ENCODE data around the gene FANCC.
"Not testable (repeated sequence)": the region's sequence is repeated elsewhere in the genome, so short reads cannot be mapped to it uniquely, and the experiment has no call there.

The FANCC gene

DNA sequence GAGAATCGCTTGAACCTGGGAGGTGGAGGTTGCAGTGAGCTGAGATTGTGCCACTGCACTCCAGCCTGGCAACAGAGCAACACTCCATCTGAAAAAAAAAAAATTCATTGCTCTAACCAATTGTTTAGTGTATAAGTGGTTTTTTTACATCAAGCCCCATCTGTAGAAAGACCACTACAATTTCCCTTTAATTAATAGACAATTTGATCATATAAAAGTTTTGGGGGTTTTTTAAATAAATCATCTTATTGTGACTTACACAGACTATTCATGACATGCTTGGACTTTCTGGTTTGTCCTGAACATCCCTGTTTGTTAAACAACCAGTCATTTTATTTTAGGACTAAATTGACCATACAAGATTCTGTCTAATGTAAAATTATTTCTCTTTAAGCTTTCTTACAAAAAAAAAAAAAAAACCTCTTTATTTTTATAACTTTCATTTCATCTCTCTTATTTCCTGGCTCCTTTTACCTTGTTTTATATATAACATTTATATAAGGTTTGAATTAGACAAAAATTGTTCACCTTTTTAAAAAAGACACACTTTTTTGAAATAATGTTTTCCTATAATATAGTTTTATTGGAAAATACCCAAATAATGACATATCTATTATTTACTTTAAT lies 9.8 kb upstream of the FANCC start:
- no peak for DNase-seq

DNA sequence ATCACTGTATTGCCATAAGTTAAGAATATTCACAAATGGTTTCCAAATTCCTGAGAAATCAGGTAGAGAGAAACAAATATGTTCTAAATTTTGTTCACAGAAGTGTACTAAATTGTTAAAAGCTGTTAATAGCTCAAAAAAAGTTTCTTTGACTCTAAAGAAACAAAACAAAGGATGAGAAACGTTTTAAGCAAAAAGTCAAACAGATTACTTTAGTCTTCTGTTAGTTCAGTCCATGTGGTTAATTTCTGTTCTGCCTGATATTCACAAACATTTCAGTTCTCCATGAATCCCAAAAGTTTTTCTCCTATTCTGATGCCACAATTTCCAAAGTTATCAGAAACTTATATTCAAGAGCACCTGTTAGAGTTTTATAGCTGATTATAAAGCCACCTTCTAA lies 7.7 kb upstream of the FANCC start:
- DNase-seq: no peak

DNA sequence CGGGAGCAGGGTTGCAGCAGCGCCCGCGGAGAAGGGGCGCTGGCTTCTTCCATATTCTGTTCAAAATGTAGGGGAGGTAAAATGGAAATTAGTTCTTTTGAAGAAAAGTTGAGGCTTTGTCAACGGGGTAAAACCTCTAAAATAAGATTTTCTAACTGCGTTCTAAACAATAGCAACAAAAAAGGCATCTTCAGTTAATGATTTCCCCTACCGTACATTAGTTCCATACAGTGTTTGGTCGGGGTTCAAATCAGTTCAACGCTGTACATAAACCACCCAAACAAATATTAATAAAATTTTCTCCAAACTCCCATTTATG lies 343 bp upstream of the FANCC start:
- no peak for DNase-seq

DNA sequence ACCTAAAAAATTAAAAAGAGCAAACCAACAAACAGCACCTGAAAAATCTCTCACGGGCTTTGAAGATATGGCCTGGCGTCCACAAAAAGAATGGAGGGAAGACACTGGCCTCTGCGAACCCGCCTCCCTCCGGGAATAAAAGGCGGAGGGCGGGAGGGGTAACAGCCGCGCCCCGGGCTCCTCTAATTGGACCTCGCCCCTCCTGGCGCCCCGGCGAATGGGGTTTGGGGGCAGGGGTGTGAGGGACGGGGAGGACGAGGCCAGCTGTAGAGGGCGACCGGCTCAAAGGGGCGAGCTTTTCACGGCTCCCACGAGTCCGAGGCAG lies 753 bp downstream of the FANCC start:
- DNase-seq: peak; percentile 65 to 85

DNA sequence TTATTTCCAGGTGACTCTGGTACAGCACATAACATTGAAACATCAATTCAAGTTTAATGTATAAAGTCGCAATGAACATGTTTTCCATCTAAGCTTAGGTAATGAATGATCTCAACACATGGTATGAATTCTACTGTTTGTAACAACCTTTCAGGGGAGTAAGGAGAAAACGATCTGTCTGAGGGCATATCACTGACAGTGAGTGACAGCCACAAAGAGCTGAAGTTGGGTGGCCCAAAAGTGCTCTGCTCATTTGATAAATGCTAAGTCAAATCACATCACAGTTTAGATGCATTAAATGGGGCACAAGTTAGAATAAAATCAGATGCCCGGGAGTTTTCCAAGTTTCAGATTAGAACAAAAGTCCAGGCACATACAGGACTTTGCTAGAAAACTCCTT lies 1.2 kb downstream of the FANCC start:
- DNase-seq: peak in 1 of 2 experiments; percentile 17

DNA sequence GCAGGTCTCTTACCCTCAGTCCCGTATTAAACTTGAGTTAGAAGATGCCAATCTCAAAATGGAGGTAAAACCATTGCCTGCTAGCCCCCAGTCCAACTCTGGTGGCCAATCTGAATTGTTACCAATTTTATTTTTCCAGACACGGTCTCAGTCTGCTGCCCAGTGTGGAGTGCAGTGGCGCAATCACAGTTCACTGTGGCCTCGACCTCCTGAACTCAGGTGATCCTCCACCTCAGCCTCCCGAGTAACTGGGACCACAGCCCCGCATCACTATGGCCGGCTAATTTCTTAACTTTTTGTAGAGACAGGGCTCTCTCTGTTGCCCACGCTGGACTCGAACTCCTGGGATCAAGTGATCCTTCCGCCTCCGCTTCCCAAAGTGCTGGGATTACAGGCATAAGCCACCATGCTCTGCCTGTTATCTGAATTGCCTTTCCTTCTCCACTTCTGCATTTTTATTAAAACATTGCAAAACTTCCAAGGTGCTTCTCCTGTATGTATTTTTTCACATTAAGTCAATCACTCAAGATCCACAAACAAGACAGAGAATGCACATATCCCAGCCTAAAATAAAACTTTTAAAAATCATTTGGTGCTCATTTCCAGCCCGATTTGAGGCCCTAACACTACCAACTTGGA lies 2.3 kb downstream of the FANCC start:
- DNase-seq: no peak

DNA sequence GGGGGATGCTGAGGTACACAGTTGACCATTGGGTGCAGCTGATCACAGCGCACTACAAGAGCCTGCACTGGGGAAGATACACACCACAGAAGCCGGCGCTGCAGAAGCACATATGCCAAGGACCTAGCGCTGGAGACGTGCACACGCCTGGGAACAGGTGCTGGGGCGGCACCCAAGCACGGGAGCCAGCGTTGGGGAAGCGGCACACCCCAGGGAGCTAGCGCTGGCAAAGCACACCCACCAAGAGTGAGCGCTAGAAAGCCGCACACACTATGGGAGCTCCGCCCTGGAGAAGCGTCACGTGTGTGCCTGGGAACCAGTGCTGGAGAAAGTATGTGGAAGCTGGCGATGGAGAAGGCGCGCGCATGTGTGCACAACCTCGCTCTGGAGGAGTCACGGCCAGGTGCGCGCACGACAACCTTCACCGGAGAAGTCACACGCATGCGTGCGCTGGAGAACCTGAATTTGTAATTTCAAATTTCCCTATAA lies 4.5 kb downstream of the FANCC start:
- DNase-seq: peak; percentile 93 to 97

DNA sequence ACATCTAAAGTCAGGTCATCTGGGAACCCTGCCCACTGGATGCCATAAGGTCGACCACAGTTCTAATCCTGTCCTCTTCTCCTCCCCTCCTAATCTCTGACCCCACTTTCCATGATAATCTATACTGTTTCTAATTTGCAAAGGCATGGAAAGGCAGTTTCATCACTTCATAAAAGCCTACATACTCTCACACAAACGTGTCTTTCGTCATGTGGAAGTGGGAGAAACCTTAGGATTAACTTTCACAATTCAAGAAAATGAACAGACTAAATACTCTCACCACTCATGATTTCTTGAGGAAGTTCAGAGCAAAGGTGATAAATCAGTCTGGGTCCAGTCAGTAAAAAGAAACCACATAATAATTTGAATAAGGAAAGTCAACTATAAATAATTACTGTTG lies 5.5 kb downstream of the FANCC start:
- DNase-seq: no peak

DNA sequence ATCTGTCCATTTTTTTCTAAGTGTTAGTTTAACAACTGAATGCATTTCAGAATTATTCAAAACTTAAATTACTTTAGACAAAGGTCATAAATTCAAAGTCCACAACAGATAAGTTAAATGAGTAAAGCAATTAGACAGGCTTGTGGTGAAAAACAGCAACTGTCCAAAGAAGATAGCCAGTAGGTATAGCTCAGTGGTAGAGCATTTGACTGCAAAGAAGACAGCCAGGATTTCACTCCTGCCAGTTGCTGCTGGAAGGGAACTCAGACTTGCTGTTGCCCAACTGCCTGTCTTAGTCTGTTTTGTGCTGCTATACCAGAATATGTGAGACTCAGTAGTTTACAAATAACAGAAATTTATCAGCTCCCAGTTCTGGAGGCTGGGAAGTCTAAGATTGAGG lies 10.0 kb downstream of the FANCC start:
- no peak for DNase-seq

DNA sequence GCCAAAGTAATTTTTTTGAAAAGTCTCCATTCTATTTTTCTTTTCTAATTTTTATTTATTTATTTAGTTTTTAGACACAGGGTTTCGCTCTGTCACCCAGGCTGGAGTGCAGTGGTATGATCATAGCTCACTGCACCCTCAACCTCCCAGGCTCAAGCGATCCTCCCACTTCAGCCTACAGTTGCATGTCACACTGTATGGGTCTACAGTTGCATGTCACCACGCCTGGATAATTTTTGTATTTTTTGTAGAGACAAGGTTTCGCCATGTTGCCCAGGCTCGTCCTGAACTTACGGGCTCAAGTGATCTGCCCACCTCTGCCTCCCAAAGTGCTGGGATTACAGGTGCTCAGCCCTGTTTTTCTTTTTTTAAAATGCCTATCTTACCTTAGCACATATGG lies 10.7 kb downstream of the FANCC start:
- DNase-seq: no peak

DNA sequence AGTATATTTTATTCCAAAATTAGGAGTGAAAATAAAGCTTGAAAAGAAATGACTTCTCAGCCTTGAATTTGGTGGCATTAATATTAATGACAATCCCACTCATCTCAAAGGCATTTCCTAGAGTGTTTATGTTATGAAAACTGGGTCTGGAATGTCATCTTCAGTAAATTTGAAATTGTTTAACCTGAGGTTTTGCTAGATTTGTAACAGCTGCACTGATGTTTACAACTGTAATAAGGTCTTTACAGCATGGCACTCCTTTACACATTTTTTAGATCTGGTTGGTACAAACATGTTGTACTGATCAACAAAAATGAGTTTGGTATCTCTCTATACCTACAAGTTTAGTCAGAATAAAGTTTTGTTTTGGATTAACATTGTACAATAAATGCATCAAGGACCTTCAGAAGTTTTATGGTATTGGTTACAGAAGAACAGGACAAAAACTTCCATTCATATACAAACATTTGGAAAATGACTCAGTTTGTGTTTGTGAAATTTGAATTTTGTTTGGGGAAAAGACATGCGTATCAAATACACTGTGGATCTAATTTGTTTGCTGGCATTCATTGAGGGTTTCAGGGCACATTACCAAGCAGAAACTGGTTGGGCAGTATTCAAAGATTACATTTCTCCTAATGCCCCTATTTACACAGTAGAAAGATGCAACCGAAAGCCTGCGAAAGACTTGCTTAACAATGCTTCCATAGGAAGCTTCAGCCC lies 11.6 kb downstream of the FANCC start:
- peak in 1 of 2 experiments; percentile 10 for DNase-seq

DNA sequence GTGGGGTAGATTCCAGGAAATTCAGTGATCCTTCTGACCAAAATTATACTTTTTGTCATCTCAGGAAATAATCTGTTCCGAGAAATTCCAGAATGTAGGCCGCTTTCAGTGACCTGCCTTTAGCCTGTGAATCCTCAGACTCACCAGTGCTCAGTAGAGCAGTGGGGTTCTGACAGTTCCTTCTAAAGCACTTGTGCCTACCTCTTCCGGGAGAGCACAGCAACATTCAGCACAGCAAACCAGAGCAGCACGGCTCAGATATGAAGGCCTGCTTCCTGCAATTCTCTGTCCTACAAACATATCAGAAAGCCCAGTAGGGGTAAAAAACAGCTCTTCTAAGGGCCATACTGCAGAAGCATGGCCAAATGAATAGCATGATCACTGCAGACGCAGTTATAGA lies 15.0 kb downstream of the FANCC start:
- no peak for DNase-seq

DNA sequence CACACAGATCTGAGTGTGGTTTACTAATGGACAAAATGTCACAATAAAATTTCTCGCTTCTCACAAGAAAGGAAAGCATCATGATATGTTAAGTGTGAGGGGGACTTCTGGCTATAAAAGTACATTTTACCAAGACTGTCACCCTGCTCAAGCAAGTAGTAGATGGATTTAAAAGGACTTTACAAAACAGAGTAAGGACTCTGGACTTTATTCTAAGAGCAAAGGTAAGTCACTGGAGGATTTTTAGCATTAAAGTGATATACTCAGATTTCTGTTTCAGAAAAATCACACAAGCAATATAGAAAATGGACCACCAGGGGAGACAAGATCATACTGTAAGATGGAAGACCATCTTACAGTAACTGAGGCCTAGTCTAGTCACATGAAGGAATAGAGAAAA lies 19.7 kb downstream of the FANCC start:
- DNase-seq: no peak

DNA sequence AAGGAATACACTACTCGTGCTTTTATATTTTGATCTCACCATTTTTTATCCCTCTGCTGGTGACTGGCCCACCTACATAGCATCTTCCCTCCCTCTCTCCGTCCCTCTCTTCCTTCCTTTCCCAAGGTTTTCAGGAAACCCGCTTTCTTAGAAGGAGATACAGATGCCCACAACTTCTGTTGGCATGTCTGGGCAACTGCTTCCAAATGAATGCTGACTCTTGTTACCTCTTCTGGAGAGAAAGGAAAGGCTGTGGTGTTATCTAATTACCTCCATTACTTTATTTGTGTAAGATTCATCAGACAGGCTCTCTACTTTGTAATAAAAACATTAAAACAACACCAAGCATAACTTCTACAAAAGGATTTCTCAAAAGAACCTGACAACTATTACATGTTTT lies 20.2 kb downstream of the FANCC start:
- no peak for DNase-seq

DNA sequence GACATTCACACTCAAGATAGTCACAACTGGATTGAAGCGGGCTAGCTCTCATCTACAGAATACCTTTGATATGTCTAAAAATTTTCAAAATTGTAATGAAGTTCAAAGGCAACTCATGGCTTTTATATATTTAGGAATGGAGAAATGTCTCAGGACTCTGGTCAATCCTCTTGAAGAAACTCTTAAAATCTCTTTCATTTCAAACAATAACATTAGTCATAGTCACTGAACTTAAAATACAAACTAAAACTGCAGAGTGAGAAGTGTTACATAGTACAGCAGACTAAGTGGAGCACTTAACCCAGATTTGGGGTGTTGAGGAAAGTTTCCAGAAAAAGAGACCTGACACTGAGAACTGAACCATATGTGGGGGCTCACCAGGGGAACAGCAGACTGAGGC lies 20.7 kb downstream of the FANCC start:
- DNase-seq: no peak

DNA sequence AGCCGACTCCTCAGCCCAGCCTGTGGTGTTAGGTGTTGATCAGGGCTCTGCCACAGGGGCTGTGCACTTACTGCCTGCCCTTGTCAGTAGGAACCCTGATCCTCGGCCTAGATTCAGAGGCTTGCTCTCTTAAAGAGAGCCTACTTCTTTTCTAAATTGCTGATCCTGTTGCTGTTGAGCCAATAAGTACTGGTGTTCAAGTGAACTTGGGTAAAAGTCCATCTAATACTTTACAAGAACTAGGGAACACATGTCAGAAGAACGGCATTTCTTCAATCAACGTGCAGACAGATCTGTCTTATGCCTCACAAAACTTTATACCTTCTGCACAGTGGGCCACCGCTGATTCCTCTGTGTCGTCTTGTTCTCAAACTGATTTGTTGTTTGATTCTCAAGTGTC lies 24.2 kb downstream of the FANCC start:
- DNase-seq: not testable (repeated sequence)

DNA sequence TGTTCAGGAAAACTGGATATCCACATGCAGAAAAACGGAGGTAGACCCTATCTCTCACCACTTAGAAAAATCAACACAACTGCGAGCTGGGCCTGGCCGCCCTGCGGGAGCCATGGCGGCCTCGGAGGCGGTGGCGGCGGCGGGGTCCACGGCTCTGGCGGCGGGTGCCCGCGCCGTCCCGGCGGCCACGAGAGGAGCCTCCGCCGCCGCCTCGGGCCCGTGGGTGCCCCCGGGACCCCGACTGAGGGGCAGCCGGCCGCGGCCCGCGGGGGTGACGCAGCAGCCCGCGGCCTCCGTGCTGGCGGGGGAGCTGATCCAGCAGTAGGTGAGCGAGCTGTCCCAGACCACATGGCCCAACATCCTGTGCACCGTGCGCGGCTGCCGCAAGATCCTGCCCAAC lies 25.3 kb downstream of the FANCC start:
- no peak for DNase-seq

DNA sequence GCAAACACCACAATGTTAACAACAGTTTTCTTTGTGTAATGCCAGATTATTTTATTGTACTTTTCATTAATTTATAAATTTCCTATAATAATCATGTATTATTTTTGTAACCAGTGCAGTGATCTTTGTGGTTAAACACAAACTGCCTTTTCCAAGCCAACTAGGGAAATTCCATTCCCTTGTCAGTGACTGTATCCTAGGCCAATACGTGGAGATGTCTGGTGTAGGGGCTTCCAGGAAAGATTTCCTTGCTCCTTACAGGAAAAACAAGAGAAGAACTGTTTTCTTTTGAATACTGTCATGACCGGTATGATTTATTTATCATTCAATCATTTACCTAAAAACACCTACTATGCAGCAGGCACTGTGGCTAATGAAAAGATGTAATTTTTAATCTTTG lies 31.4 kb downstream of the FANCC start:
- no peak for DNase-seq

DNA sequence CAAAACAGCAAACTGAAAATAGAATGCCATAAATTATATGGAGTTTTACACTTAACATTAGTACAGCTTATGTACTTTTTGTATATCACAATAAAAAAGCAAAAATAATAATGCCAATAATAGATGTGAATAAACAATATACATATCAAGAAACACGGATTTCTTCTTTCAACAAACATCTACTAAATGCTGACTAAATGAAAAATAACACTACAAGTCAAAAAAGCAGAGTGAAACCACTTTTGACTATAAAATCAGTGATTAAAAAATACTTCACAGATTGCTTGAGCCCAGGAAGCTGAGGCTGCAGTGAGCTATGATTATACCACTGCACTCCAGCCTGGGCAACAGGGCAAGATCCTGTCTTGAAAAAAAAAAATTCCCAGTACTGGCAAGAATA lies 32.2 kb downstream of the FANCC start:
- DNase-seq: no peak

DNA sequence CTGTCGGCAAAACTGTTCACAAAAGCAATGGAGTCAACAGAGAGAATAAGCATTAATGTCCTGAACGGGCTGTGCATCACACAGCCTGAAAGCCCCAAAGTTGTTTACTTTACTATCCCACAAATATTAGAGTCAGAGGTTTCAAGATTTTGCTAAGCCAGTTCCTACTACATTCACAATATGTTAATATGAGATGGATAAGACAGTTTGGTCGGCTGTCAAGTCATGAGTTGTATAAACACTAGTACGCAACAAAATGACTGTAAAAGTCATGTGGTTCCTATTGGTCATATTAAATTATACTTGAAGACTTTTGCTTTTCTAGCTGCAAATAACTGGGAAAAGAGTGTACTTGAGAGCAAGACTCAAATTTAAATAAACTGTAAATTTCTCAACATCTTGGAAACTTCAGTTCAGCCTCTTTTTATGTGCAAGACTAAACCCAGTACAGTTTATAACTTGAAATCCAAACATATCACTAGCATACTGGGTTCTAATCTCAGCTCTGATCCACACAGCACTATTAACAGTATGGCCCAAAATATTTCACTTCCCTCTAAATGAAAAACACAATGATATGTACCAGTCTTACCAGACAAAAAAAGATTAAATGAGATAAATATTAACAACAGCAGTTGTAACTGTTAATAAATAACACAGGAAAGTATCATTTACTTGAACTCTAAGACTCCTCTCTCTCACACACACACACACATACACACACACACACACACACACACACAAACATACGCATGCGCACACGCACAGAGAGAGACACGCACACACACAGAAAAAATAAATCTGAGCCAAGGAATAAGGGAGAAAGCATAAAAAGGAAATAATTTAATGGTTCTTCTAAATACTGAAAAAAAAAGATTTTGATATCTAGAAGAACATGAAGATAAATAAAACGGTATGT lies 33.1 kb downstream of the FANCC start:
- DNase-seq: no peak

DNA sequence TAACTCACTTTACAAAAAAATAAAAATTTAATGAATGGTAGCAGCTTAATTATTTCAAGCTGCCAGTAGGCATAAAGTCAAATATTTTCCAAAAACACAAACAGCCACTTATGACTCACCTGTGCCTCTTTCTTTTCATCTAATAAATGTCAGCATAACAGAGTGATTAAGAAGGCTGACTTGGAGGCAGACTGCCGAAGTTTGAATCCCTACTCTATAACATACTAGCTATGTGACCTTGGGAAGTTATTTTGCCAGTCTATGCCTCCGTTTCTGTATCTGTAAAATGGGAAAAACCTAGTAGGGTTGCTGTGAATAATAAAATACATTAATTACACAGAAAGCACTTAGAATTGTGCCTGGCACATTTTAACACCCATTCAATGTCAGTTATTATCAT lies 33.8 kb downstream of the FANCC start:
- DNase-seq: no peak

DNA sequence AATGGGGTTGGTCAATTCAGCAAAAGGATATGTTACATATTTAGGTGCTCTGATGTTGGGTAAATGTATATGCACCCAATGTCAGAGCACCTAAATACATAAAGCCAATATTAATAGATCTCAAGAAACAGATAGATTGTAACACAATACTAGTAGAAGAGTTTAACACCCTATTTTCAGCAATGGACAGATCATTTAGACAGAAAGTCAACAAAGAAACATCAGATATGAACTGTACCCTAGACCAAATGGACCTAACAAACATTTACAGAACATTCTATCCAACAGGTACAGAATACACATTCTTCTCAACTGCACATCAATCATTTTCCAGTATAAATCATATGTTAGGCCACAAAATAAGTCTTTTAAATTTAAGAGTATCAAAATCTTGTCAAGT lies 35.2 kb downstream of the FANCC start:
- no peak for DNase-seq

DNA sequence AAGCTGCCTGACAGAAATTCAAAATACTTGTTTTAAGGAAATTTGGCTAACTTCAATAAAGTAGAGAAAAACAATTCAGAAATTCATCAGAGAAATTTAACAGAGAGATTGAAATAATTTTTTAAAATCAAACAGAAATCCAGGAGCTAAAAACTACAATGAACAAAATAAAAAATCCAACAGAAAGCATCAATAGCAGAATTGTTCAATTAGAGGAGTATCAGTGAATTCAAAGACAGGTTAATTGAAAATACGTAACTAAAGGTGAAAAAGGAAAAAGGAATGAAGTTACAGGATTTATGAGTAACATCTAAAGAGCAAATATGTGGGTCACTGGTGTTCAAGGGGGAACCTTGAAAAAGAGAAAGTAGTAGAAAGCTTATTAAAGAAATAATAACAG lies 36.8 kb downstream of the FANCC start:
- DNase-seq: no peak

DNA sequence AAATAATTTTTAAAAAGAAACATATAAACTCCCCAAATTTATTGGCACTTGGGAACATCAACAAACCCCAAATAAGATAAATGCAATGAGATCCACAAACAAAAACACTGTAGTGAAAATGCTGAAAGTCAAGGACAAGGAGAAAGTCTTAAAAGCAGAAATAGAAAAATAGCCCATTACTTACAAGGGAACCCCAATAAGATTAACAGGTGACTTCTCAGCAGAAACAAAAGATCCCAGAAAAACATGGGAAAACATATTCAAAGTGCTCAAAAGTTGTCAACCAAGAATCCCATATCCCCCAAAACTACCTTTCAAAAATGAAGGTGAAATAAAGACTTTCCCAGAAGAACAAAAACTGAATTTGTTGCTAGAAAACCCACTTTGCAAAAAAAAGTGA lies 40.0 kb downstream of the FANCC start:
- DNase-seq: no peak
